GM21576 (cell line): ENCODE measurements around the gene GRPR.
A peak's percentile ranks its signal among the peaks of the same experiment; 100 is the strongest.
"Not testable (repeated sequence)": the region's sequence is repeated elsewhere in the genome, so short reads cannot be mapped to it uniquely, and the experiment has no call there.

Experiments used
- ATAC-seq: cut with Tn5 transposase; IDR thresholded peaks from one replicate; pipeline ENCODE4 v1.9.1; 2021; ENCODE audit warnings: mild to moderate bottlenecking, moderate library complexity; ENCODE audit not compliant: unreplicated experiment

The GRPR gene

DNA sequence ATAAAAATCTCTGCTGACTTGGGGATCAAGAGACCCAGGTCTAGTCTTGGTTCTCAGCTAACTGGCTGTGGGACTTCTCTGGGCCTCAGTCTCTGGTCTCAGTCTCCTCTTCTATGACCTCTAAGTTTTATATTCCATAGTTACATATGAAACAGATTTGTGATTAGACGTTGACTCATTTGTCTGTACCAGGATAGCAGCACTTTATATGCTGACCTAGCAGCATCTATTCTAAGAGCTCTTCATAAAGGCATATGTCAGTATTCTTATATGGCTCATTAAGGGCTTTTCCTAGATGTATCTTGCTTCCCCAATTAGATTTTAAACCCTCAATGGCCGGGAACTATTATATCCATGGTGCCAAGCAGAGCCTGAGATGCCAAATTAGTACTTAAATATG, 12.7 kb downstream of the GRPR start:
- no peak for ATAC-seq

DNA sequence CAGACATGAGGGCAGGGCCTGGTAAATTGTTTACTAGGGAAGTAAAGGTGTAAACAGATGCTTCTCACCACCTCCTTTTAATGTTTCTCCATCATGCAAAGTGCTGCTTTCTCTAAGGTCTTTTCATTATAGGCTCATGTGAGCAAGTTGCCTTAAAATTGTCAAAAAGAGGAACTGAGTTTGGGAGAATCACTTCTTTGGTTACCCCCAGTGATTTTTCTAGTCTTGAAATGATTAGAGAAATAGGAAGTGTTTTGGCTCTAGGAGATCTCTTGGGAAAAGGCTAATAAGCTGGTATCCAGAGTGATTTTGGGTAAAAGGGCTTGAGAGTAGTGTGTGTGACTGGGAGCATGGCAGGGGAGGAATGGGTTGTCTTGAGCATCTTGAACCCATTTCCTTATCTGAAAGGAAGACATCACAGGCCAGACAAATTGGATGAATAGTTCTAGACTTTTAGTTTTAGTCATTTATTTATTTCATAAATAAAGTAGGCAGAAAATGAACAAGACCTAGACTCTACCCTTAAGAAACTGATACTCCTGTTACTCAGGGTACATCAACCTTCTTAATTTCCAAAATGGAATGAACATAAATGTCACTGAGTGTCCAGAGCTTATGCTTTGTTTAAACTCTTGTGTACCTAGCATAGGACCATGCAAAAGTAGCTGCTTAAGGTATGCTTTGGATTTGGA, 14.2 kb downstream of the GRPR start:
- peak; percentile 74 for ATAC-seq

DNA sequence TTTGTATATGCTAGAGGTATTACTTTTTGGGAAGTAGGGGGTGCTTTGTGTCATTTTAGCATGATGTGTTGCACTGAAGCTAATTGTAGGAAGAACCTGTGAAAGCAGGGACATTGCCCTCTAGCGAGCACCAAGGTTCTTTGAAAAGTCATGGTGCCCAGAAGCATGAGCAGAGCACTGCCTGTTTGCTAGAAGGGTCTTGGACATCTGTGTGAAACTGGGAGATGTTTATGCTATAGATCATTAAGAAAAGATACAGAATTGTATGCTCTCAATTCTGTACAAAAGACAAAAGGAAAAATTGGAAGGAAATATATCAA, 14.7 kb downstream of the GRPR start:
- peak; percentile 30 for ATAC-seq

DNA sequence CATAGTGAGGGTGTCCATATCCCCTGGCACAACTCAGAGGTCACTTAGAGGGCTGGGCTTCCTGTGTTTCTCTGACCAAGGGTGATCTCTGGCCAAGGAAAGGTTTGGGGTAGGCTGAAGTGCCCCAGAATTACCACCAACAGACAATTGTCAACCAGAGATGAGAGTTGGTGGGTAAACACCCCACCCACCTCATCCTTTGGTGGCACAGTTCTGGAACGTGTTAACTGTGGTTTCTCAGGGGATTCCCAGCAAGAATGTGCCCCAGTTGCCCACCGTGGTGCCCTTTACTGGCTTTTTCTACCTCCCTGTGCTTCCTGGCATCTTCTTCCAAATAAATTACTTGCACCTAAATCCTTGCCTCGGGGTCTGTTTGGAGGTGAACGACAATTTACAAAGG, 17.1 kb downstream of the GRPR start:
- no peak for ATAC-seq

DNA sequence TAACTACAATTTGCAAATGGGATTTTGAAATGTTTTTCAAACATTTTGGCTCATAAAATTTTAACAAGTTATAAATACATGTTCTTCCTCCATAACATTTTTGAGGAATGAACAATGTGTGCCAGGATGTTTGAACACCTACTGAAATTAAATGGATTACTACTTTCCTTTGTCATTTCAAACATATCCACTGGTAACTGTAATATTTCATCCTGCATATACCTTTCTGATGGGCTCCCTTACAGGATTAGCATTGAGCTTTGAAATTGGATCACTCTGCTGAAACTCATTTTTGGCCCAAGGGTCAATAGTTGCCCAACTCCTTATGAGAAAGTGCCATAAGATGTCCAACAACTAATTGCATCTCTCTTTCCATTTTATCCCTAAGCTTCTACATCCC, 17.6 kb downstream of the GRPR start:
- ATAC-seq: no peak

DNA sequence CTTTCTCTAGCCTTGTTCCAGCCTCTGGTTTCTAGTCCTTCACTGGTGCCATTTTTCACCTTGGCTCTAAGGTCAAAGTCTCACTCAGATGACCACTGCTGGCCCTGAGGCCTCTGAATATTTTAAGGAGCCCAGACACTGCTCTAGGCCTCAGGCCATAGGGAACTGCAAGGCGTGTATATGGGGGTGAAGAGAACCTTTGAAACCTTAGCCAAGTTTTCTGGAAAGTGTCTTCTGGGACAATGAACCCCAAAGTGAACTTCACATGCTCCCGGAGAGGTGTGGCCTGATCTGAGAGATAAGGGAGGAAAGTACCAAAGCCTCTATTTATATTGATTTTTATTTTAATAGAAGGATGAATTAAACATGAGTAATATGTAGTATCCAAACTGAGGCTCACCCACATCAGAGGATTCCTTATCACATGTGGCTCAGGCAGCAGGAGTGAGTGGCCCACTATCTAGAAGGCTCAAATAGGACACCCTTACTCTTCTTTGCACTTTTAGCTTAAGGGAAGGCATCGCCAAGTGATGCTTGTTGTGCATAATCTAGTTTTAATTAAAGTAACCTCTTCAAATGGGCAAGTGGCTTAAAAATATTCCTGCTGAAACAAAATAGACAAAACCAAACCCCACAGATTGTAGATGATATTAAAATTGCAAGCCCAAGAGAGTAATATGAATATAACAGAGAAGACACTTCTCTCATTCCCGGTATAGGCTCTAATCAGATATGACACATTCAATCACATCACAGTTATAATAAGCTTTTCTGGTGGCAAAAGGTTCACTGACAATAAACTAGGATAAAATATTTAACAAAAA, 18.3 kb downstream of the GRPR start:
- ATAC-seq: no peak

DNA sequence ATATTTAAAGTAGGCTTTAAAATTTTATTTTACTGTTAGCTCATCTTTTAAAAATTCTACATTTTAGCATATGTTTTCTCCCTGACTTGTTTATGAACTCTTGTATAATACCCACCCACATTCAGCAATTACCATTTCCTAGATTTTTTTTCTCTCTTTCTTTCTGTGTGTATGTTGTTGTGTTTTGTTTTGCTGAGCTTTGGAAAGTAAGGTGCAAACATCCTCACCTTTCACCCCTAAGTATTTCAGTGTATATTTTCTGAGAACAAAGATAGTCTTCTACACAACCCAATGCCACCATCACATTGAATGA, 18.8 kb downstream of the GRPR start:
- ATAC-seq: no peak

DNA sequence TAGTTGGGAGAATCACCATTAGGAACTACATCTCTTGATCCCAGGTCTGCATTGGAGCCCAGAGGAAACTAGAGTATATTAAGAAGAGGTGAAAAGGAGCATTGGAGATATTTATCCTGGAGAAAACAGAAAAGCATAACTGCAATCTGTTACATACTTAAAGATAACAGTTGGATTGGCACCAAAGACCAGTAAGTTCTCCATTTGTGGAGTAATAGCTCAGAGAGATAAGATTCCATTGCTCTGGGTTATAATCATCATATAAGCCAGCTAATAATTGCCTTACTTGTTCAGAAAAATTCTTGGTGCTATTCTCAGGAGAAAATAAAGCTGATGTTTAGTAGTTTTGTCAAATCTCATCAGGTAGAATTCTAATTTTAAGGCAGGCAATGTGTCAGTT, 20.6 kb downstream of the GRPR start:
- no peak for ATAC-seq

DNA sequence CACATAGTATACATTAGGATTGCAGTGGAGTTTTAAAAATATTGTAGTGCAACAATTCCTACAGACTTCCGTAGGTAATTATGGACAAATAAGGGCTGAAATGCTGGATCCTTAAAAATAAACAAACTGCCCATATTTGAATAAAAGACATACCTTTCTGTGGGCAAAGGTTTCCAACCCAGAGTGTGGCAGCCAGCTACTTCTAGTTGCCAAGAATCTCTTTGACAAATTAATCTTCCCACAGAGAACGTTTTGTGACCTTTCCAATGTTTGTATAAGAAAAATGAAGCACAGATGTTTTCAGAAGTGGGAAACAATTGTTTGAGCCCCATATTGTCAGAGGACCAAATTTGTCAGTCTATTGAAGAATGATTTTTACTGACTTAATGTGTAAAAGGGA, 21.1 kb downstream of the GRPR start:
- no peak for ATAC-seq

DNA sequence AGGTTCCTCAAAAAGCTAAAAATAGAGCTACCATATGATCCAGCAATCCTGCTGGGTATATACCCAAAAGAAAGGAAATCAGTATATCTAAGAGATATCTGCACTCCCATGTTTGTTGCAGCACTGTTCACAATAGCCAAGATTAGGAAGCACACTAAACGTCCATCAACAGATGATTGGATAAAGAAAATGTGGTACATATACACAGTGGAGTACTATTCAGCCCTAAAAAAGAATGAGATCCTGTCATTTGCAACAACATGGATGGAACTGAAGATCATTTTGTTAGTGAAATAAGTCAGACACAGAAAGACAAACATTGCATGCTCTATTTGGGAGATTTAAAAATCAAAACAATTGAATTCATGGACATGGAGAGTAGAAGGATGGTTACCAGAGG, 21.7 kb downstream of the GRPR start:
- not testable (repeated sequence) for ATAC-seq

DNA sequence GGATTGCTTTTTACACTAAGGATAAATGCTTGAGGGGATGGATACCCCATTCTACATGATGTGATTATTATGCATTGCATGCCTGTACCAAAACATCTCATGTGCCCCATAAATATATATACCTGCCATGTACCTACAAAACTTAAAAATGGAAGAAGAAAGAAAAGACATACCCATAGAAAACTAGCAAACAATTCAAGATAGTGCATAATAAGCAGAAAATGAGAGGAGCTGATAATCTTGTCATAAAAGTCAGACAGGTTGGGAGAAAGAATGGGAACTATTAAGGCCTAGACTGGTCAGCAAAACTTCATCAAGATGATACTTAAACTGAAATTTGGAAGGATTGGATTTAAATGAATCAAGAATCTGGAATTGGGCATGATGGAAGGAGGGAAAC, 22.3 kb downstream of the GRPR start:
- no peak for ATAC-seq

DNA sequence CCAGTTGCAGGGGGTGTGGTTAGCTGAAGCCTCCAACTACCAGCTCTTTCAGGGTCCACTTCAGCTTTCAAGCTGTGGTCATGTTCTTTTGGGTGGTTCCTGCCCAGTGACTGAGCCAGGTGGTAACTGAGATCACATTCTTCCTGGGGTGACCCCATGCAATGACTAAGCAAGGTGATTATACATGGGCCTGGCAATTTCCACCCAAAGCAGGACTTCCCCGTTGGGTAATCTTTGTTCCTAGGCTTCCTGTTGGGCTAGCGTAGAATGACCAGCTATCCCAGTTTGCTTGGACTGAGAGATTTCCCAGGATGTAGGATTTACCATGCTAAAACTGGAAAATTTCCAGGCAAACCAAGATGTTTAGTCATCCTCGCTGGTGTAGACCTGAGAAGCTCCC, 25.5 kb downstream of the GRPR start:
- ATAC-seq: no peak

DNA sequence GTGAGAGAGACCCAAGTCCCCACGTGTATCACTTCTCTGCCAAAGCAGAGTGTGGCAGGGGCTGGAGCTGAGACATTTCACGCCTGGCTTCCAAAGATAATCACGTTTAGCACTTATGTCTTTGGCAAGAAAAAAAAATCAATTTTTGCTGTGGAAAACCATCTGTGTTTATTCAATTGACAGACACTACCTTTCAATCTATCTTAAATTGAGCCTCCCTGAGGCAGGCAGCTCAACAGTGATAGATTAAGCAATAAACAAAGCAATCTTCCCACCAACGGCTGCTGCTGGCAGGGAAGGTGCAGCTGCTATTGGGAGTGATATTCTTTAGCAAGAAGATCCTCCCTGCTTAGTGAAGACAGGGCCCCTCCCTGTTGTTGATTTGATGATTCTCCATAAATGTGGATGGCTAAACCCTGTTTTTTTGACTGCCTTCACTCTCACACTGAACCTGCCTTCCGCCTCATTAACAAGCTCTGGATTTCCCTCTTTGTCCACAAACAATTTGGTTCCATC, 32.3 kb downstream of the GRPR start:
- ATAC-seq: no peak

DNA sequence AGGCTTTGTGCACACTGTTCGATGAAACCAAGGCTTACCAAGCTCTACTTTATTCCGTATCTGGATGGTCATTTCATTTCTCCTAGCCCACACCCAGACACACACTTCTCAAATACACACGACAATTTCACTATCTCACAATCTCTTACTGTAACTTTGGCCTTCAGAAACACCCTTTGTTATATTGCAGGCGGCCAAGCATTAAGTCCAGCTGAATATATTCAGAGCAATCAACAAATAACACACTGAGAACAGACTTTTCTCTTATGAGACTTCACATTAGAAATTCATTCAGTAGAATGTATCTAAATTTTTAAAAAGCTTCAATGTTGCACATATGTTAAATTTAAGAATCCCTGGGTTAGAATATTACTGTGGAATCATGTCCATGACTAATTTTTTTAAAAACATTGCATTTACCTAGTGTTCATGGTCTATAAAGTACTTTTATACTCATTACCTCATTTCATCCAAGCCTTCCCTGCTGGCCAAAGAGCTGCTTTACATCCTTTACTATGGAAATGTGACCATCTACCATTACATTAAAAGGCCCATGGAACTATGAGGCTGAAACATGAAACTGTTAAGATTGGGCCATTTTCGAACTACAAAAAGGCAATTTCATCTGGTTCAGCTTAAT, 33.4 kb downstream of the GRPR start:
- ATAC-seq: no peak

DNA sequence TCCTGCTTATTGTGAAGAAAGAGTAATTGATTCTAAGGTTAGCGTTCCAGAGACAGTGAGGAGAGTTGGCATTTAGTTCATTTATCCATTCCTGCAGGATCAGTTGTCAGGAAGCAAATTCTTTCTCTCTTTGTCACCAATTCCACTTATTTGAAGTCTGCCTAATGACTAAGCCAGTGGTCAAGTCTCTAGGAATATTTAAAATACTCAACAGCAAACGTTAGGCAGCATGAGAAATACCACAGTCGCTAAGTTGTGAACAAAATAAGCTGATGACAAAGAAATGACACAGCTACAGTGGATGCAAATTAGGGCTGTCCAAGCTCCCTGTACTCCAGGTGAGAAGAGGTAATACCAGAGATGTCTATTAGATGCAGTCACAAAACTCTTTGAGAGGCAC, 37.4 kb downstream of the GRPR start:
- no peak for ATAC-seq

DNA sequence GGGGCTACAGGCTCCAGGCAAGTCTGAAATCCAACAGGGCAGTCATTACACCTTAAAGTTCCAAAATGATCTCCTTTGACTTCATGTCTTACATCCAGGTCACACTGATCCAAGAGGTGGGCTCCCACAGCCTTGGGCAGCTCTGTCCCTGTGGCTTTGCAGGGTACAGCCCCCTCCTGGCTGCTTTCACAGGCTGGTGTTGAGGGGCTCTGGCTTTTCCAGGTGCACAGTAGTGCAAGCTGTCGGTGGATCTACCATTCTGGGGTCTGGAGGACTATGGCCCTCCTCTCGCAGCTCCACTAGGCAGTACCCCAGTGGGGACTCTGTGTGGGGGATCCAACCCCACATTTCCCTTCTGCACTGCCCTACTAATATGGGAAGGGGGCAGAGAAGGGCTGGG, 37.8 kb downstream of the GRPR start:
- ATAC-seq: not testable (repeated sequence)

DNA sequence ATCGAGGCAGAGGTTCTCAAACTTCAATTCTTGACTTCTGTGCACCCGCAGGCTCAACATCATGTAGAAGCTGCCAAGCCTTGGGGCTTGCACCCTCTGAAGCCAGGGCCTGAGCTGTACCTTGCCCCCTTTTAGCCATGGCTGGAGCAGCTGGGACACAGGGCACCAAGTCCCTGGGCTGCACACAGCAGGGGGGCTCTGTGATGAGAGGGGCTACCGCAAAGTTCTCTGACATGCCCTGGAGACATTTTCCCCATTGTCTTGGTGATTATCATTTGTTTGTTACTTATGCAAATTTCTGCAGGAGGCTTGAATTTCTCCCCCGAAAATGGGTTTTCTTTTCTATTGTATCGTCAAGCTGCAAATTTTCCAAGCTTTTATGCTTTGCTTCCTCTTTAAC, 39.0 kb downstream of the GRPR start:
- ATAC-seq: no peak

DNA sequence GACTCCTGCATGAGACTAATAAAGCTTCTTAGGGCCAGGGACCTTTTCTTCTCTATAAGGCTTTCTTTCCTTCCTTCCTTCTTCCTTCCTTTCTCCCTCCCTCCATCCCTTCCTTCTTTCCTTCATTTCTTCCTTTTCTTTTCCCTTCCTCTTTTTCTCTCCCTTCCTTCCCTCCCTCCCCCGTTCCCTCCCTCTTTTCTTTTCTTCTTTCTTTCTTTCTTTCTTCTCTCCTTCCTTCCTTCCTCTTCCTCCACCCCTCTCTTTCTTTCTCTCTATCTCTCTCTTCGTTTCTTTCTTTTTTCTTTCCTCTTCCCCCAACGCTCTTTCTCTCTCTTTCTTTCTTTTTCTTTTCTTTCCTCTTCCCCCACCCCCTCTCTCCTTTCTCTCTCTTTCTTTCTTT, 41.4 kb downstream of the GRPR start:
- ATAC-seq: no peak

DNA sequence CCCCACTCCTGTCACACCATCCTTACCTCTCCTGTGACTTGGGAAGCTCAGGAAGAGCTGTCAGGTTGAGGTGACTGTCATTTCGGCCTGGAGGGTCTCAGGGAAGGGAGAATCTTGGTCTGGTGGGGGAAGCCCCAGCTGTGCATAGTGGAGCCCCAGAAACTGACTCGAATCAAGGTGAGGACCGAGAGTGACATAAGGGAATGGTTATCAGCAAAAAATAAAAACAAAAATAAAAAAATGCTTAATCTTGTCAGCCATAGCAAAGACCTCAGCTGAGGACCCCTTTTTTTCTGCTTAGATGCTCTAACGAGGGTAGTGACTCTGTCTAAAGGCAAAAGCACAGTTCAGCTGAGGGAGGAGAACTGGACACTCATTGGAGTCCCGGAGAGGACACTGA, 43.8 kb downstream of the GRPR start, which contains the start of gene MAGEB17:
MAGEB17 (plus strand) TSS at position 301 of the 400 bp plus-strand sequence. CDS start 2,902 bp downstream, outside the sequence.
- ATAC-seq: no peak

DNA sequence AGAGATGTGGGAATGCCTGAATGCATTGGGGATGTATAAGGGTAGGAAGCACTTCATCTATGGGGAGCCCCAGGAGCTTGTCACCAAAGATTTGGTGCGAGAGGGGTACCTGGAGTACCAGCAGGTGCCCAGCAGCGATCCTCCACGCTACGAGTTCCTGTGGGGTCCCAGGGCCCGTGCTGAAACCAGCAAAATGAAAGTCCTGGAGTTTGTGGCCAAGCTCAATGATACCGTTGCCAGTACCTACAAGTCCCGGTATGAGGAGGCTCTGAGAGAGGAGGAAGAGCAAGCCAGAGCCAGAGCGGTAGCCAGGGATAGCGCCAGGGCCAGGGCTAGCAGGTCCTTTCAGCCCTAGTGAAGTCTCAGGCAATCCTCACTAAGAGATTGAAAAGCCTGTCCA, 47.7 kb downstream of the GRPR start:
- ATAC-seq: no peak

DNA sequence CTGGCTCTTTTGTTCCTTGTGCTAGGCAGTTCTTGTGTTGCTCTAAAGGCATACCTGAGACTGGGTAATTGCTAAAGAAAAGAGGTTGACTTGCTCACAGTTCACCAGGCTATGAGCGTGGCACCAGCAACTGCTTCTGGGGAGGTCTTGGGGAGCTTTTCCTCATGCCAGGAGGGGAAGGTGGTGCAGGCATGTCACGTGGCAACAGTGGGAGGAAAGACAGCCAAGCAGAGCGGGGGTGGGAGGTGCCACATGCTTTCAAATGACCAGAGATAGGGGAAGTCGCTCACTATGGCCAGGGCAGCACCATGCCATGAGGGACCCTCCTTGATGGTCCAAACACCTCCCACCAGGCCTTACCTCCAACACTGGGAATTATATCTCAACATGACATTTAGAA, 48.6 kb downstream of the GRPR start:
- ATAC-seq: no peak

DNA sequence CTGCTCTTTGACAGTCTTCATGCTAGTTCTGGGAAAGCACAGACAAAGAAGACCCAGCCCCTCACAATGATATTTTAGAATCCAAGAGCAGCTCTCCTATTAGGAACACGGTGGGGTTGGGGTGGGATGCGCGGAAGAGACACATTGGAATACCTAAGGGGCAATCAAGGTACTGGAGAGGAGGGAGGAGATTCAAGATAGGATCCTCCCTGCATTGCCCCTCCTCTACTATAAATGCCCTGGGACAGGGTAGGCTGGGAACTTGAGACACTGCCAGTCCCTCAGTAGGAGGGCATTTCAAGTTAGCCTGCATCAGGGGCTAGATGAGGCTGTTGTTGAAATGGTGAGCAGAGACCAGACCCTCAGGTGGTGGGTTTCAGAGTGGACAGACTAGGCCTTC, 49.0 kb downstream of the GRPR start:
- ATAC-seq: no peak
